Kidney tubule cell (primary cell): Measurements from ENCODE around the gene ATG16L1.
A peak's percentile ranks its signal among the peaks of the same experiment; 100 is the strongest.

Source experiments
- DNase-seq: peaks from one replicate; pipeline ENCODE4 v3.0.0-alpha.2; 2018; ENCODE audit warnings: low spot score

The ATG16L1 gene

DNA sequence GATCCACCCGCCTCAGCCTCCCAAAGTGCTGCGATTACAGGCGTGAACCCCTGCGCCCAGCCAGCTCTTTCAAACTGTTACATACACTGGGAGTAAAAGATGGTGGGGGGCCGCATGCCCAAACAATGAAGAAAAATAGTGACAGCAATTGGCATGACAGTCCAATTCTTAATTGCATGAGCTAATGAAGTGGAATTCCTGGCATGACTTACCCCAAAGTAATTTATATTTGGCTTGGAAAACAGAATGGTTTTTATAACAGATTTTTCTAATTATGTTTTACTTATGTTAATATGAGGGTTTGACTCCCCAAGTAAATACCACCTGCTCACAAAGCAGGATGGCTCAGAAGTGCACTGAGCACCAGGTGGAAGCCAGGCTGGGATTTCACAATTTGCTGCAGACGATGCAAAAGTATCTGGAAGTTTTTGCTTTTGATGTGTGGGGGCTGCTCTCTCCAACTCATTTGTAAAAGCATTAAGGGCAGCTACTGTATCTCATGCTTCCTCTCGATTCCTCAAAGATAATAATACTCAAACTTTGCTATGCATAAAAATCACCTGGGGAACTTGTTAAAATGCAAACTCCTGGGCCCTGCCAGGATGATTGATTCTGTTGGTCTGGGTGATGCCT is 24.0 kb upstream of the ATG16L1 start:
- DNase-seq, result no peak

DNA sequence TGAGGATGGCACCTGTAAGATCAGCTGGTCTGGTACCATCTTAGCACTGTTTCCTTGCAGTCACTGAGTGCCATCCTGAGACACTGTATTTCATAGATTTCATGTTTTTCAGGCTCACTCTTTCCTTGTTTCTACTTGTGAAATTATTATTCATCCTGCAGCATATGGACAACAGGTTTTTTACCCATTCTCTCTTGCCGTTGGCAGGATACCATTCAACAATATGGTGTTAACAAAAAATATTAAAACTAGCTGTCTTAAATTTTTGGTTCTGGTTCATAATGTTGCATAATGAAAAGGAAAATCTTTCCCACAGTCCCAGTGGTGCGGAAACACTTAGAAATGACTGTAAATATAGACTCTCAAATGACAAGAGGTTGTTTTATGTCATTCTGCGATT is 23.1 kb upstream of the ATG16L1 start:
- DNase-seq, result no peak

DNA sequence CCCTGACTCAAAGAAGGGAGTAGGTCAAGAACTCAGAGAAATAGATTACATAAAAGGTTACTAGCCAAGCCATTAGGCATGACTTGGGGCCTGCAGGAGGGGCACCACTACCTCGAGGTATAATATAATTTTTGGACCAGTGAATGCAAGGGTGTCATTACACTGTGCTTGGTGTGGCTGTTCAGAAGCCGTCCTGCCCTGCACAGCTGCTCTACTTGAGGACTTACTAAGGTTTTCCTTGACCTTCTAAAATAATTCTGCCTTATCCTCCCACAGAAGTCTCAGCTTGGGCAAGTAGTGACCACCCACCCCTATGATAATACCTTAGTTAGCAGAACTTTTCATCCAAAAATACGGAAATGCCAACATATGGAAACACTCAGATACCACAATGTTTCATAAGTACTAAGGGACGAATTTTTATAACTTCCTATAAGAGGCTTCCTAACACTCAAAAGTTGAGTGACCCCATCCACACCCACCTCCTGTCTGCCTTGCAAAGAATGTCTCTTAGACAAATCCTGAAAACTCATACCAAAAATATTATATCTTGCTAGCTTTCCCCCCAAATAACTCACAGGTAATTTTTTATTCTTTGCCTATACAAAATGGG is 17.7 kb upstream of the ATG16L1 start:
- DNase-seq, result no peak

DNA sequence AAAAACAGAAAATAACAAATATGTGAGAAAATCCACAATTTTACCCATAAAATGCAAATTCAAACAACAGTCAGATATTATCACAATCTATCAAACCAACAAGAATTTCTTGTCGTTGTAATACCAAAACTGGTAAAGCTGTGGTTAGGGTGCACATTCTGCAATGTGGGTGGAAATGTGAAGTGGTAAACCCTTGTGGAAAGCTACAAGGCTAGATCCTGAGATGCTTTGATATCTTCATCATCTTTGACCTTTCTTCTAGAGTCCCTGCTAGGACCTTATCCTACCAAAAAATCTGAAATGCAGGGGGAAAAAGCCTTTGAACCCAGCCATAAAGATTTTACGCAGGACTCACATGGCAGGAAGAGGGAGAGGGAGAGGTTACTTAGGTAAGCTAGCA is 17.2 kb upstream of the ATG16L1 start:
- no peak for DNase-seq

DNA sequence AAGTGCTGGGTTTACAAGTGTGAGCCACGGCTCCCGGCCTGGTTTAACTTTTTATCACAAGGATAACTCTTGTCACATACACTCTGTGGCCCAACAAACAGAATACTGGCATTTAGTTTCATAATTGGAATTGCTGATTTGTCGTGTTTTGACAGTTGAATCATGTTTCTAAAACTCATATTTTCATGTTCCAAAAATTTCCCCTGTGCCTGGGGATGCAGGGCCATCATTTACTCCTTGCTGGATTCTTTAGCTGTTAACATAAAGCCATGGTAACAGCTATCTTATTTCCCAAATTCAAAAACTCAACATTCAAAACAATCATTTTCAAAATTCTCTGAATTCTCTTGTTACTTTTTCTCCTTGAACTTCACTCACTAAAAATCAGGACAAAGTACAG is 16.5 kb upstream of the ATG16L1 start:
- no peak for DNase-seq

DNA sequence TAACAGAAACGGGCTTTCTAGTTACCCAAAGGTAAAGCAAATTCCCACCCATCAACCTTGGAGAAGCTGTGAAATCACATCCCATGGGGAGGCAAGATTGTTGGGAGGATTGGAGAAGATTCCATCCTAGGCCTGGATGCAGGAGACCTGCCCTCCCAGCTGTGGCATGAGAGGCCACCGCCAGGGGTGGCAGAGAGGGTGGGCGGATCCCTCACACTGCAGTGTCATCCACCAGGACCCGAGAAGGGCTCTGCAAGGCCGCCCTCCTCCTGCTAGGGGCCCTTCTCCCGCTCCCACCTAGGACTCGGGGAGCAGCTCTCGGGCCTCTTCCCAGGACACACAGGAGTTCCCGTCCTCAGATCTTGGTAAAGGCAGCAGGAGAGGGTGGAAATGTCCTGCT is 15.5 kb upstream of the ATG16L1 start:
- DNase-seq, result no peak

DNA sequence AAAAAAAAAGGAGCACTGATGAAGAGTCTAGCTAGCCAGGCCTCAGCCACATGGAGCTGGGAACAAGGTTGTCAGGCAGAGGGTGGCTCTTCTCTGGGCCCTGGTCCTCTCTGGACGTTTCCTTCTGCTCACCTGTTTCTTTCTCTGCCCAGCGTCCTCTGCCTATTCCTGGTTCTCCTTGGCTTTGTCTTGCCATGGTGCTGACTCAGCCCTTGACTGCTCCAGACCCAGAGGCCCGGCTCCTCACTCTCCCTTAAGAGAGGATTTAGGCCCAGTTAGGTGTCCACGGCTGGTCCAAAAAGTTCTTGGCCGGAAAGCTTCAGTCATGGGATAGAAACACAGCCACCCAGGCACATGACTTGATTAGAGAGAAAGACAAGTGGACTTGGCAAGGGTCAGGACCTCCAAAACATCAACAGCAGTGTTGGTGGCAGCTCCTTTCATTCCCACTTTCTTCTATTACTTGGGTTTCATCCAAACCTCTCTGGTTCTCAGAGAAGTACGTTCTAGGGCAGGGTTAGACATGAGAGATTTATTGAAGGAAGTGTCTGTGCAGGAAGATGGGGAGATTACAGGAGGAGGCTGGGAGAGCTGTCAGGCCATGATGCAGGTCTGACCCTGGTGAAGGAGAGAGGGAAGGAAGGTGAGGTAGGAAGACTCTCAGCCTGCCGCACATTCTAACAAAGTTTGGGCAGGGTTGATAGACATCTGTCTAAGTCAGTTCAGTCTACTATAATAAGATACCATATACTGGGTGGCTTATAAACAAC is 14.5 kb upstream of the ATG16L1 start:
- no peak for DNase-seq

DNA sequence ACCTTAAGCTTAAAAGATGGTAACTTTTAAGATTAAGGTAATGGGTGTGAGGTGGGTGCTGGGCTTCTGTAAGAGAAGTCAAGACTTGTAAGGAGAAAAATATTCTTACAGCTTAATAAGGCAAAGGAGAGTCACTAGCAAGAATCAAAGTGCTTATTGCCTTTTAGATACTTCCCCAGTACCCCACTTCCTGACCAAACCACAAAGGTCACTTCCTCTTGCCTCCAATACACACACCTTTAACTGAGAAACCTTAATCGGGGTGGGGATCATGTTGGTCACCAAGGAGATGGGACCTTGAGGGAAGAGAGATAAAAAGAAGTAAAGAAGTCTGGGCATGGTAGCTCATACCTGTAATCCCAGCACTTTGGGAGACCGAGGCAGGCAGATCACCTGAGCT is 10.6 kb upstream of the ATG16L1 start:
- DNase-seq, result peak; percentile 29

DNA sequence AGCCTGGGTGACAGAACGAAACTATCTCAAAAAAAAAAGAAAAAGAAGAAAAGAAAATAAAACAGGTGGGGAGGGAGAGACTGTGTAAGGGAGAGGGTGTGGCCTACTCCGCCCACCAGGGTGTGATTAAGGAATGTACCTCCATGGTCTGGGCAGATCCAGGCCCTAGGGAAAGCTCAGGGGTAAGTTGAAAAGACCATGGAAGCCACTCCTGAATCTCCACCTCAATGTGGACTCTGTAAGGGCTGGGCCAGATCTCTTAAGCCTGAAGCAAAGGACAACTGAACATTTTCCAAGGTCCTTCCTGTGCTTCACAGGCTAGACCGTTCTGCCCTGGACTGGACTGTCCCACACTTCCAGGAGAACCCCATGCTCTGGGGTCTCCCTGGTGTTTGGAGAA is 9.7 kb upstream of the ATG16L1 start:
- no peak for DNase-seq

DNA sequence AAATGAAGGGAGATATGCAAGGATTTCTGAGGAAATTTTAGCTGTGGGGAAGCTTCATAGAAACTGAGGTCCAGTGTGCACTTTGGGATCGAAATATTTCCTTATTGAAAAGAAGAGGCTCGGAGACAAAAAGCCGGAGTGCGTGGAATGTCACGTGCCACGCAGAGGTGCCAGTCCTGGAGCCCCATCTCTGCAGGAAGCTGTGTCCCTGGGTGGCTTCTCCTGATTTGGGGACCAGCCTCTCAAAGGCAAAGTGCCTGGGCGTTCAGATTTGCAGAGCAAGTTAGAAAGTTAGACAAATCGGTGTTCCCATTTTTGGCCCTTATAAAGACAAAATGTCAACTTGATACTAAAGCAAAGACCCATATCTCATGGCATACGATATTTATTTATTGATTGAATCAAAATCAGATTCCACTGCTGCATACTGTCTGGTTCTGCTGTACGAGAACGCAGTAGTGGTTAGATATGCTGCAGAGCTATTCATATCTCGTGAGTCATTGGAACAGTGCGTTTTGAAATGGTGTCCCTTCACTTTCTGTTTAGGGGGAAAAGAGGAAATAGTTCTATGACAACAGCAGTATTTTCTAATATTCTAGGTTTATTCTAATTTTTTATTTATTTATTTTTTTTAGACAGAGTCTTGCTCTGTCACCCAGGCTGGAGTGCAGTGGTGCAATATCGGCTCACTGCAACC is 9.1 kb upstream of the ATG16L1 start:
- no peak for DNase-seq

DNA sequence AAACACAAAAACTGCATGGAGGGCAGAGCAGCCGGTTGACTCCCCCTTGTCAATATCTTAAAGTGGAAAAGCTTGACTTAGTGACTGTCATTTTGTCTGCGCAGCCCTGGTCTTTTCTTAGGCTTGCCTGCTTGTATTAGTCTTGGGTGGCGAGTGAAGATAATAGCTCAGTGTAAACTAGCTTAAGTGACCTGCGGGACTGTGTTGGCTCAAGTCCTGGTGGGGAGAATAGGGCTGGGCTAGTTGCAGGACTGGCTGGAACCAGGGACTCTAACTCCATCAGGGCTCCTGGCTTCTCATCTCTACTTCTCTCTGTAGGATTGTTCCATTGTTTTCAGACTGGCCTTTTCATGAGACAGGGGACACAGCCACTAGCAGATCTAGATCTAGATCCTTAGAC is 8.1 kb upstream of the ATG16L1 start:
- no peak for DNase-seq

DNA sequence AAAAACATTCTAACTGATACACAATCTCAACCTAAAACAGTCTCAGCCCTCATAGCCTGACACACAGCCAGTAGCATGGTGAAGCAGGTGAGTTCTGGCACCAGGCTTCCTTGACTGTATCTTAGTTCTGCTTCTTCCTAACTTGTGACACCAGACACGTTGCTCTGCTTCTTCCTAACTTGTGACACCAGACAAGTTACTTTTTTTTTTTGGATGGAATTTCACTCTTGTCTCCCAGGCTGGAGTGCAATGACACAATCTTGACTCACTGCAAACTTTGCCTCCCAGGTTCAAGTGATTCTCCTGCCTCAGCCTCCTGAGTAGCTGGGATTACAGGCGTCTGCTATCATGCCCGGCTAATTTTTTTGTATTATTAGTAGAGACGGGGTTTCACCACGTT is 6.7 kb upstream of the ATG16L1 start:
- peak; percentile 78 for DNase-seq

DNA sequence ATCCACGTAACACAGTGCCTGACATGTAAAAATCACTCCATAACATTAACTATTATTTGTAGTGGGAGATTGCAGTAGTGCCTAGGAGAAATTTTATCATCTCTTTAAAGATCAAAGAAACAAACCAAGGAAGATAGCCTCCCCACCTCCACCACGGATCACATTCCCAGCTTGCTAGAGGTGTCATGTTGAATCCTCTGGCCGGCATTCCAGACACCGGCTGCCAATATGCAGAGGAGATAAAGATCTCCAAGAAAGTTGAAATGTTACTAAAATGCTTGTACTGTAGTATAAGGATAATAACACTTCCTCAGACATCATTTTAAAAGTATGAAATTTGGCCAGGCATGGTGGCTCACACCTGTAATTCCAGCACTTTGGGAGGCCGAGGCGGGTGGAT is 6.1 kb upstream of the ATG16L1 start:
- no peak for DNase-seq

DNA sequence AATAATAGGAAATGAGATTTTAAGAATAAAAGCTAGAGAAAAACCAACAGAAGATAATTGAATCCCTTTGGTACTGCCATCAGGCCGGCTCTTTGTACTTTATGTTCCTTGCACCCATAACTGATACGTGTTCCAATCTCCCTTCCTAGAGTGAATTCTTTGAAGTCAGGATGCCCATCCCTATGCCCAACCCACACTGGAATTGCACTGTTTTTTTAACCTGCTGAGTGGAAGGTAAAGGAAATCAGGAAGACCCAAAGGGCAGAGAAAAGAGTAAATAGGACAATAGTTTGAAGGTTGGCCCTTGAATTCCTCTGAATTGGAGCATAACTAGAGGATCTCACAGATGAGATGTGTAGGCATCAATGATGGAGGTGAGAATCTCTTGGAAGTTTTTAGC is 4.4 kb upstream of the ATG16L1 start:
- peak; percentile 30 for DNase-seq

DNA sequence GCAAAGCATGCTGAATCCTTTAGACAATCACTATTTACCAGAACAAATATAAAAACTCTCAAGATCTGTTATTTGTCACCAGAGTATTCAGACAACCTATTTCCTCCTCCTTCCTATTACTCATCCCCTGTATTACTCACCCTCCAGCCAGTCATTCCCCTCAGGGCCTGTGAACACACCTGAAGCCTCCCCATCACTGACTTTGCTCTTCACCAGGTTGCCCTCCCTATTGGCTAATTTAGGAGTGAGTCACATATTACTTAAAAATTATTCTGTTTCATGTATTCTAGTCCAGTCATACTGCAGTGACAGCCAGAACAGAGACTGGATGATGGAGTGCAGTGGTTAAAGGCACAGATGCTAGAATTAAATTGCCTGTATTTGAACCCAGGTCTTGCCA is 3.7 kb upstream of the ATG16L1 start:
- DNase-seq, result peak; percentile 99

DNA sequence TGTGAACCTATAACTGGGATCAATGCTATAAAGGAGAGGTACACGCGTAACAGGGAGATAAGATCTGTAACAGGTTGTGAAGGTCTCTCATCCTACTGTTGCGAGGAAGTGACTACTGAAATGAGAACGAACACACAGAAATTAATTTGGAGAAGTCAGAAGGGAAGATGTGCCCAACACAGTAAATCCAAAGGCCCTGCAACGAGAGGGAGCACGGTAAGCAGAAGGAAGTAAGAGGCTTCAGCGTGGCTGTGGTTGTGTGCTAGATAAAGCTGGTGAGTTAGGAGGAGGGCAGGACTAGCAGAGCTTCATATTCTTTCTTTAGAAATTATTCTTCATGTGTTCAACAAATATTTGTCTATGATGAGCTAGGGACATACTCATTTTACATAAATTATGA is 2.5 kb upstream of the ATG16L1 start:
- DNase-seq, result no peak

DNA sequence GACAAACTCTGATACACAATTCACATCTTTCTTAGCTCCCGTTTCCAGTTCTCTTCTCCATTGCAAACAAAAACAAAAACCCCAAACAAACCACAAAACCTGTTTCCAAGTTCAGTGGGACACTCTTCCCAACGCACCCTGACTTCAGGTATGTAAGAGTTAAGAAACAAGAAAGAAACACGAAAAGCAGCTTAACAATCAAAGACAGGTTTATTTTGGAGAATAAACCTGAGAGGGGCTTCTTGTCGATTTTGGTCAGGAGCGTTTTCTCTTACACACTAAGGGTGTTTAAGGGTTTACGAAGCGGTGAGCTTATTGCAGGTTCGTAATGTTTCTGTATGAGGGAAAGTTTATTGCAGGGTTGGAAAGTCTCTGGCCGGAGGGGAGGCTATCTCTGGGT is 905 bp upstream of the ATG16L1 start:
- no peak for DNase-seq

DNA sequence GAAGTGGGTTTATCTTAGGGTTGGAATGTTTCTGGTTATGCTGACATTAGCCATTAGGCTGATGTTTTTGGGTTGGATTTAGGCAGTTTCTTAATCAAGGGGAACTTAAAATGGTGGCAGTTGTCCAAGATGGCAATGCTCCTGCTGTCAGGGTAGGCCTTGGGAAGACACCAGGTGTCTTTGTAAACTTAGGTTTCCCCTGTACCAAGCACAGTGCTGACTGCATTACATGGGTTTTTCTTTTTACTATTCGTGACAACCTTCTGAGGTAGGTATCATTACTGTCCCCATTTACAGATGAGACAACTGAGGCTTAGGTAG is 528 bp upstream of the ATG16L1 start:
- no peak for DNase-seq

DNA sequence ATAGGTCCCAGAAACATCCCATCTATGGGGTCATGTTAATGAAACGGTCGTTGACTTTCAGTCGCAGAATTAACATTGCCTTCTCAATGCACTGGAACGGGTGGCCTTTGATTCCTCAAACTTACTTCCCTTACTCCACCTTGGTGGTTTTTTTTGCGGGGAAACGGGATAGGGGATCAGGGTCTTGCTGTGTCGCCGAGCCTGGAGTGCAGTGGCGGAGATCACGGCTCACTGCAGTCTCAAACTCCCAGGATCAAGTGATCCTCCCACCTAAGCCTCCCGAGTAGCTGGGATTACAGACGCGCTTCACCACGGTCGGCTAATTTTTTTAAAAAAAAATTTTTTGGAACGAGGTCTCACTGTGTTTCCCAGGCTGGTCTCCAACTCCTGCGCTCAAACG is 754 bp downstream of the ATG16L1 start:
- peak; percentile 22 for DNase-seq

DNA sequence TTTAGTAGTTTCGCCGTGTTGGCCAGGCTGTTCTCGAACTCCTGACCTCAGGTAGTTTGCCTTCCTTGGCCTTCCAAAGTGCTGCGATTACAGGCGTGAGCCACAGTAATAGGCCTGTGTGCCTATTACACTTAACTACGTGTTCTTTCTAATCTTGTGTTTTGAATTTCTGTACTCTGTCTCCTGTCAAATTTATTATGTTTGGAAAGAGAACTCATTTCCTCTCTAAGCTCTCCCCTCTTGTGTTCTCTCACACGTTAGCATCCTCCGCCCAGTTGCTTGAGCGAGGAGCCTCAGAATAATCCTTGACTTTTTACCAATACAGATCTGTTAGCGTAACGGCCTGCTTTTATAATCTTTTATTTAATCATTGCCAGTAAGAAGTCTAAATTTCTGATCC is 3.7 kb downstream of the ATG16L1 start:
- no peak for DNase-seq

DNA sequence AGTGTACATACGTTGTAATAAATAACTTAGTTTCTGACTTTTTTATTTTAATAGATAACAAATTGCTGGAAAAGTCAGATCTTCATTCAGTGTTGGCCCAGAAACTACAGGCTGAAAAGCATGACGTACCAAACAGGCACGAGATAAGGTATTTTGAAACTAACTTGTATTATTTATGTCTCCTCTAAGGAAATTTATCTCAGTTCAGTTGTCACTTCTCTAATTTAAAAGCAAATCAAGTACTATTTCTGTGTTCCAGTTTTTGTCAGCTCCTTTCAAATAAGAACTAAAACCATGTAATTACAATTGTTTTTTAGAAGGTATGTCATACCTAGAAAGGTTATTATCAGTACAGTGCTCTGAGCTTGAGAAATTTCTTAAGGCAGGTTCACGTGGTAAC is 4.6 kb downstream of the ATG16L1 start:
- no peak for DNase-seq

DNA sequence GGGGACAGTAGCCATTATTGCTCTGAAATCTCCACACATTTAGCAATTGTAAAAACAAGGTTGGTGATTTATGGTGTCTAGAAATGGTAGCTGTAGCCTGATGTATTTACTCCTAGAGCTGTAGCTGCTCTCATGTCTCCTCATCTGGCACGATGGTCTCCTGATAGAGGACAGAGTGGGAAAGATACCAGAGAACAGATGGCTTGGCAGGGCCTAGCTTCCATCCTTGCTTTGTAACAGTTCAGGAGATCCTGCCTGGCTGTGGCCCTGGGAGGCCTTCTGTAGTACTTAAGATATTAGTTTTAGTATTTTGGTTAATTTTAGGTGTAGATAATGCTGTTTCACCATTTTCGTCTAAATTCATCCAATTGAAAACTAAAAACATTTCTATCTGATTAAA is 6.7 kb downstream of the ATG16L1 start:
- no peak for DNase-seq

DNA sequence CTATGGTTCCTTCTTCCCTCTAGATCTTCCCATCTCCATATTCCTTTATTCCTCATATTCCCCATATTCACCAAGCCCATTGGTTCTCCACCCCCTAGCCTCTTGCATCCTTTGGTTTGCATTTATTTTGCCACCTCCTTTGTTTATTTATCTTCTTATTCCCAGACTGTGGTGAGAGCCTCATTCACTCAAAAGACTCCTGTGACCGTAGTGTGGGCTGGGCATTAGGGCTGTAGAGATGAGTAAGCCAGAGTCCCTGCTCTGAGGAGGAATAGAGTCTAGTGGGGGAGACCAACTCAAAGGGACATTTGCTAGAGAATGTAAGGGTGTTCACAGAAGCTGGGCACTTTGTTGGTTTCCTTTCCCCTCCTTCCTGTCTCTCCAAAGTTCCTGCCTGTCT is 8.3 kb downstream of the ATG16L1 start:
- no peak for DNase-seq
